GM18526 (cell line): Measurements from ENCODE around the gene ABCA10.

ENCODE experiments used
- POLR2A ChIP-seq: IDR thresholded peaks from 3 replicates; pipeline ENCODE4 v1.6.1; 2011; ENCODE audit not compliant: insufficient read length; ENCODE audit errors: extremely low read depth

Gene ABCA10

DNA sequence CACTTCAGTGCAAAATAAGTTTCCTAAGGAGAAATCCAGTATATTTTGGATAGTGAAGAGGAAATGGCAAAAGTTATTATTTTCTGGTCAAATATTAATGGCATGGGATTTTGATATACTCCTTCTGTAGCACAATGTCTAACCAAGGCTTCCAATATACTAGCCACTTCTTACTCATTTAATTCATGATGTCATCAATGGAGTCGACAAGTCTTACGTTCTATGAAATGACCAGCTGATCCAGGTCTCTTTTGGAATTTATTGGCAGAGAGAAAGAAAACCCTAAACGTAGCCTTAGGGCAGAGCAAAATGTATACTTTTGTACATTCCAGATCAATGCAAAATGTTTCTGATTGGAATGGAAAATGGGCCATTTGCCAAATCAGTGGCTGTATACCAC lies 8.3 kb upstream of the ABCA10 start:
- TF ChIP-seq POLR2A = no peak

DNA sequence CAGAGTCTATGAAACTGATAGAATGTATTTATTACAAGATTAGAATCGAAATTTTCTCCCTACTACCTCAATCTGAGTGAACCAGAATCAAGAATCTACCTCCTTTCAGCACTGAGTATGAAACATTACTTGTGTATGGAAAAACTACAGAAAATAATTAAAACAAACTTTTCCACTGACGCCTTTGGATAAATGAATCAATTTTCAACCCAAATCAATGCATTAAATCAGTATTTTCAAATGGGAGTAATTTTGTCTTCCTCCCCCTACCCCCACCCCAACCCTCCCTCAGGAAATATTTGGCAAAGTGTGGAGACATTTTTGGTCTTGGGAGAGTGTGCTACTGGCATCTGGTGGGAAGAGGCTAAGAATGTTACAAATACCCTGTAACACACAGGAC lies 7.8 kb upstream of the ABCA10 start:
- no peak for TF ChIP-seq POLR2A

- no peak for TF ChIP-seq POLR2A
Observed at GRCh38 chr17:69235338-69236058, 6.9 kb upstream of the ABCA10 start.

GRCh38 chr17:69232650-69233049 lies 4.0 kb upstream of the ABCA10 start:
- TF ChIP-seq POLR2A = no peak

GRCh38 chr17:69231521-69231920 lies 2.9 kb upstream of the ABCA10 start:
- TF ChIP-seq POLR2A = no peak

GRCh38 chr17:69230939-69231338 lies 2.3 kb upstream of the ABCA10 start:
- no peak for TF ChIP-seq POLR2A

- no peak for TF ChIP-seq POLR2A
Observed at GRCh38 chr17:69228018-69228417, 606 bp downstream of the ABCA10 start.

- no peak for TF ChIP-seq POLR2A
Observed at GRCh38 chr17:69227541-69227940, 1.1 kb downstream of the ABCA10 start.

DNA sequence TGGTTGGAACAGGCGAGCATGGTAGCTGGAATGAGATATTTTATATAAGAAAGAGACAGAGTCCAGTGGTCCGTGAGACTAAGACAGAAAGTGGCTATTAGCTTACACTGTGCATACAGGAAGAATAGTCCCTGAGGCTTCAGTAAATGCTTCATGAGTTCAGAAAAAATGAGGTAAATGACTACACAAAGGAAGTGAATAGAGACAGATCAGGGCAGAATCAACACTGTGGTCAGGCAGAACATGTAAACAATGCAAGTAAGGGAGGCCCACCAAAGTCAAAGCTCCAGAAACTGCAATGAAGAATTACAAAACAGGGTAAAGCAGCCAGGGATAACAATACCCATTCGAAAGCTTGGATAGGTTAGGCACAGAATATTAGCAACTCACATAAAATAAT lies 4.8 kb downstream of the ABCA10 start:
- TF ChIP-seq POLR2A = no peak

- TF ChIP-seq POLR2A = no peak
Observed at GRCh38 chr17:69222707-69223258, 5.8 kb downstream of the ABCA10 start.

- TF ChIP-seq POLR2A = no peak
Observed at GRCh38 chr17:69220098-69220497, 8.5 kb downstream of the ABCA10 start.

DNA sequence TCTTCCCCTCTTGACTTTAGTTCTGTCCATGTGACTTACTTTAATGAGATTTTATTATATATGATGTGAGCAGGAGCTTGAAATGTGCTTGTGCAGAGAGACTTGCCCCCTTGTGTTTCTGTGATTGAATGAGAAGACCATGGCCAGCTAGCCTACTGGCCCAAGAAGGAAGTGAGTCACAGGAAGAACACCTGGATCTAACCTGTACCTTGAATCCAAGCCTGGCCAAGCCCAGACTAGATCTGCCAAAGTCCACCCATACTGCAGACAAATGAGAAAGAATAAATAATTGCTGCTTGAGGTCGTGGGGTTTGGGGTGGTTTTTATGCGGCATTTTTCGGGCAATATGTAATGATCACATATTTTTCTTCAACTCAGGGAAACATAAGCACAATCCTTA lies 9.6 kb downstream of the ABCA10 start:
- no peak for TF ChIP-seq POLR2A

DNA sequence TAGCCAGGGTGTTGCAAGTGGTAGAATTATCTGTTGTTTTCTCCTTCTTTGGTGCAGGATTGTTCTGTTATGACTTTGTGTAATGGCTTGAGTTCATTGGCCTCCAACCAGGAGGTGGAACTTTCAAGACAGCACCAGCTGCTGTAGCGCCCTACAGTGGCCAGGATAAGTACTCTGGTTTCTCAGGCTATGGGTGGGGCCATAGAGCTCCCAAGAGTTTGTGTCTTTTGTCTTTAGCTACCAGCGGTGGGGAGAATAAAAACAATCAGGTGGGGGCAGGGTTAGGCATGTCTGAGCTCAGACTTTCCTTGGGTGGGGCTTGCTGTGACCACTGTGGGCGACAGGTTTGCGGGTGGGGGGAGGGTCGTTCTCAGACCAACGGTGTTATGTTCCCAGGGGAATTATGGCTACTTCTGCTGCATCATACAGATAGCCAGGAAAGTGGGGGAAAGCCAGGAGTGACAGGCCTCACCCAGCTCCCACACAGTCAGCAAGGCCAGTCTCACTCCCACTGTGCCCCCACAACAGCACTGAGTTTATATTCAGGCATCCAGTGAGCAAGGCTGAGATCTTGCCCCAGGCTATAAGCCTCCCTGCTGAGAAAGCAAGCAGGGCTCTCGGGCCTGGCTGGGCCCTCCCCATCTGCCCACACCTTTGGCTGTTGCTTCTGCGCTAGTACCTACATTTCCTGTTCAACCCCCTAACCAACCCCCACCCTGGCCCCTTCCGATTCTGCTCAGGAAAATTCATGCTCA lies 15.4 kb downstream of the ABCA10 start:
- no peak for TF ChIP-seq POLR2A

- no peak for TF ChIP-seq POLR2A
Observed at GRCh38 chr17:69208640-69209039, 20.0 kb downstream of the ABCA10 start.

GRCh38 chr17:69207151-69207550 lies 21.5 kb downstream of the ABCA10 start:
- no peak for TF ChIP-seq POLR2A

DNA sequence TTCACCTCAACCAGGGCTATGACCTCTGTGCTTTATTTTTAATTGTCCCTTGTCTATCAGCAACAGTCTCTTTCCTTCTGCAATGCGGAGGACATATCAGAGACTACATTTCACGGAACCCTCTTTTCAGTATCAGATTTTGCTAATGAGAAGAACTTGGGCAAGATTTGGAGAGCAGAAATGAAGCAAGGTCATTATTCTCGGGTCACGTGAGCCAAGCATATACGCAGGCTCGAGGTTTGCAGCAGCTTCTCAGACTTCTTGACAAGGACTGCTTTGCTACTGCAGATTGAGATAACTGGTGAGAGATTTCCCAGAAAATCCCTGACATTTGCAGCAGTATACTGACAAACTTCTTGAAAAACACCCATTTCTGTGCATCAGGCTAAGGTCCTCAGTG lies 30.4 kb downstream of the ABCA10 start:
- TF ChIP-seq POLR2A = no peak
